ENCODE measurements around the gene MCM3.

Gene MCM3

GRCh38 chr6:52245425-52245824 is 39.1 kb downstream of the MCM3 start:
- DNase-seq = no peak

GRCh38 chr6:52244400-52244799 is 40.1 kb downstream of the MCM3 start, which contains the start of gene IL17F:
TSS of gene IL17F (minus strand) at chr6:52244500. CDS start at chr6:52244429, 71 bp downstream.
- no peak for DNase-seq

- DNase-seq = no peak
Observed at GRCh38 chr6:52243282-52243893, 41.2 kb downstream of the MCM3 start.

- DNase-seq = no peak
Observed at GRCh38 chr6:52241819-52242218, 42.7 kb downstream of the MCM3 start.

GRCh38 chr6:52233975-52234823 is 50.3 kb downstream of the MCM3 start:
- DNase-seq = no peak

- DNase-seq = no peak
Observed at GRCh38 chr6:52233005-52233404, 51.5 kb downstream of the MCM3 start.

- DNase-seq = no peak
Observed at GRCh38 chr6:52231406-52232127, 53.0 kb downstream of the MCM3 start.

GRCh38 chr6:52230685-52231084 is 53.9 kb downstream of the MCM3 start:
- DNase-seq = no peak

- no peak for DNase-seq
Observed at GRCh38 chr6:52227495-52227894, 57.0 kb downstream of the MCM3 start.

GRCh38 chr6:52221302-52221701 is 63.2 kb downstream of the MCM3 start:
- DNase-seq = no peak

- no peak for DNase-seq
Observed at GRCh38 chr6:52217761-52218160, 66.8 kb downstream of the MCM3 start.

GRCh38 chr6:52216932-52217575 is 67.5 kb downstream of the MCM3 start:
- DNase-seq = no peak

GRCh38 chr6:52215787-52216186 is 68.8 kb downstream of the MCM3 start:
- no peak for DNase-seq
